Lower leg skin (tissue), 3 donors: ENCODE data around the gene QRICH2.

Experiments used
- CTCF ChIP-seq, 3 donors: fragments of 450-650 bp; IDR thresholded peaks; one replicate each; pipeline ENCODE4 v1.5.1; 2016; ENCODE audit warnings: antibody characterized with exemption in 3 of 3, mild to moderate bottlenecking in 3 of 3, moderate library complexity in 2 of 3
- POLR2A ChIP-seq, 2 donors: fragments of 450-650 bp; IDR thresholded peaks; one replicate each; pipeline ENCODE4 v1.6.1; 2016 to 2017; ENCODE audit warnings: antibody characterized with exemption in 2 of 2, mild to moderate bottlenecking in 1 of 2, moderate library complexity in 1 of 2

- TF ChIP-seq CTCF (IDR thresholded peaks at IDR 0.05) (no peak), POLR2A (IDR thresholded peaks at IDR 0.05) (peak in 1 of 2 donors; percentile 79)
Observed at GRCh38 chr17:76264755-76265623, 43.1 kb downstream of the QRICH2 start, which contains the start of gene UBALD2.
